Mesendoderm (in vitro differentiated cells): ENCODE results near the gene SKAP1.

Experiments
- DNase-seq: peaks from one replicate; pipeline ENCODE4 v3.0.0; 2013
- H2AK5ac ChIP-seq: 2 replicates; pipeline ENCODE4 v1.6.1; 2013; ENCODE audit warnings: low read length, inconsistent platforms
- H2BK120ac ChIP-seq: 2 replicates; pipeline ENCODE4 v1.6.1; 2013; ENCODE audit warnings: low read depth, mild to moderate bottlenecking, low read length, moderate library complexity, mixed read lengths
- H2BK15ac ChIP-seq: replicated peaks from 2 replicates; pipeline ENCODE4 v1.6.1; 2013; ENCODE audit warnings: low read depth, mild to moderate bottlenecking, moderate library complexity
- H2BK5ac ChIP-seq: 2 replicates; pipeline ENCODE4 v1.6.1; 2013; ENCODE audit warnings: low read length, inconsistent platforms
- H3K18ac ChIP-seq: 2 replicates; pipeline ENCODE4 v1.6.1; 2013; ENCODE audit warnings: mild to moderate bottlenecking, low read length, mixed read lengths
- H3K23ac ChIP-seq: one replicate; pipeline ENCODE4 v1.6.1; 2013; ENCODE audit warnings: low read length
- H3K27ac ChIP-seq: 2 replicates; pipeline ENCODE4 v1.5.1; 2013; ENCODE audit warnings: low read depth, mild to moderate bottlenecking, inconsistent platforms, low read length, moderate library complexity
- H3K27me3 ChIP-seq: 2 replicates; pipeline ENCODE4 v1.6.1; 2013; ENCODE audit warnings: low read length, control low read depth, mild to moderate bottlenecking, inconsistent platforms; ENCODE audit not compliant: insufficient read depth, poor library complexity
- H3K36me3 ChIP-seq: 2 replicates; pipeline ENCODE4 v1.6.1; 2013; ENCODE audit warnings: low read length, inconsistent platforms; ENCODE audit not compliant: control insufficient read depth, insufficient read depth
- H3K4ac ChIP-seq: one replicate; pipeline ENCODE4 v1.6.1; 2013; ENCODE audit warnings: low read depth, mild to moderate bottlenecking, low read length, moderate library complexity
- H3K4me1 ChIP-seq: 2 replicates; pipeline ENCODE4 v1.6.1; 2013; ENCODE audit warnings: low read depth, low read length, inconsistent platforms; ENCODE audit not compliant: control insufficient read depth
- H3K4me2 ChIP-seq: 2 replicates; pipeline ENCODE4 v1.6.1; 2013; ENCODE audit warnings: low read length
- H3K4me3 ChIP-seq: 2 replicates; pipeline ENCODE4 v1.5.1; 2013; ENCODE audit warnings: mild to moderate bottlenecking, low read length
- H3K56ac ChIP-seq: one replicate; pipeline ENCODE4 v1.6.1; 2013; ENCODE audit warnings: low read length
- H3K79me1 ChIP-seq: 2 replicates; pipeline ENCODE4 v1.6.1; 2013; ENCODE audit warnings: low read length, inconsistent platforms
- H3K79me2 ChIP-seq: 2 replicates; pipeline ENCODE4 v1.6.1; 2013; ENCODE audit warnings: mild to moderate bottlenecking, low read length; ENCODE audit not compliant: control insufficient read depth, insufficient read depth
- H3K9ac ChIP-seq: 2 replicates; pipeline ENCODE4 v1.6.1; 2013; ENCODE audit warnings: low read length, inconsistent platforms
- H4K5ac ChIP-seq: one replicate; pipeline ENCODE4 v1.6.1; 2013; ENCODE audit warnings: low read length
- H4K8ac ChIP-seq: one replicate; pipeline ENCODE4 v1.6.1; 2013; ENCODE audit warnings: low read depth, mild to moderate bottlenecking, control low read depth, low read length, moderate library complexity
- WGBS: extraction: QIAGEN DNeasy Blood & Tissue Kit; methylation state at CpG from one replicate; pipeline ENCODE4 v1.1.7; 2013; ENCODE audit warnings: low lambda C conversion rate, missing lambda C conversion rate; ENCODE audit not compliant: insufficient coverage; ENCODE audit errors: extremely low coverage; 5-methylcytosine and 5-hydroxymethylcytosine counted together

Gene SKAP1

DNA sequence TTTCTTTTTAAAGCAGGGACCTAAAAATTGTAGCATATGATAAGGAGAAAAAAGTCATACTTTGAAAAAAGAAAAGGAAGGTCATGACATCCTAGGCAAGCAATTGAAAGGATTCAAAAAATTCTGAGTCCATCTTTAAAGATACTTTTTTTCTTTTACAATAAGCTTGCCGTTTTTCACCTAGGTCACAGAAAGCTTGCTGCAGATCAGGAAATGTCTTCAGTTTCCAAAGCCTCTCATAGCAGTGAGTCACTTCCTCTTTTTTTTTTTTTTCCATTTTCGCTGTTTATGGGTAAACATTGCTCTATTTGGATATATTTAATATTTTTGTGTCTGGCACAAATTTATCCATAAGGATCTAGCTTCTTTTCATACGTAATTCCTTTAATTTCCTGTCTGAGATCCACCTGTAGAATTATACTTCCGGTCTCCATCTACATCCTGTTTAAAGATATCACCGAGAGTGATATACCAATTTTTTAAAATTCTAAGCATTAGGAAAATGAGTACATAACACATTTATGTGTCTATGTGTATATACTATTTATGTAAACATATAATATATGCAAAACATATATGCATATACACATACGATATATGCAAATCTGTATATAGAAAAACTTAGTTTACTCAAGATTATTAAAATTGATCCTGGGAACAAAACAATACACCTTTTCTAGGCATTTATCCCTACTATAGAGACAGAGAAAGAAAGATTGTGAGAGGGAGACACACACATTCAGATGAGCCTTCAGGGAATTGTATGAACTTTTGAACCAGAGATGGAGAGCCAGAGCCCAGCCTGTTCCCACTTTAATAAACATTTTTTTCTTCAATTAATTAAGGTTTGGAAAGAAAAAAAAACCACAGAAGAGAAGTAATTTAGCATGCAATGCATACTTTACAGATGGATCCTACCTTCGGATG, 134.4 kb downstream of the SKAP1 start:
- Histone ChIP-seq H3K18ac (no peak overlapping the region), H3K79me2 (no peaks in the 10 kb centered on the region), H3K23ac (no peak overlapping the region), H3K79me1 (no peaks in the 10 kb centered on the region), H2BK120ac (no peak overlapping the region), H3K4me2 (no peak overlapping the region), H3K9ac (no peak overlapping the region), H3K36me3 (no peaks in the 10 kb centered on the region), H4K5ac (no peak overlapping the region), H4K8ac (no peak overlapping the region), H2AK5ac (no peak overlapping the region), H3K4ac (no peak overlapping the region), H3K56ac (no peak overlapping the region), H2BK5ac (no peak overlapping the region), H2BK15ac (no peak overlapping the region), H3K27me3 (no peaks in the 10 kb centered on the region), H3K4me3 (no peak overlapping the region), H3K27ac (no peak overlapping the region), H3K4me1 (no peaks in the 10 kb centered on the region)
- no peak for DNase-seq
- WGBS: no CpG with 5 or more reads among the region's 7 CpGs

DNA sequence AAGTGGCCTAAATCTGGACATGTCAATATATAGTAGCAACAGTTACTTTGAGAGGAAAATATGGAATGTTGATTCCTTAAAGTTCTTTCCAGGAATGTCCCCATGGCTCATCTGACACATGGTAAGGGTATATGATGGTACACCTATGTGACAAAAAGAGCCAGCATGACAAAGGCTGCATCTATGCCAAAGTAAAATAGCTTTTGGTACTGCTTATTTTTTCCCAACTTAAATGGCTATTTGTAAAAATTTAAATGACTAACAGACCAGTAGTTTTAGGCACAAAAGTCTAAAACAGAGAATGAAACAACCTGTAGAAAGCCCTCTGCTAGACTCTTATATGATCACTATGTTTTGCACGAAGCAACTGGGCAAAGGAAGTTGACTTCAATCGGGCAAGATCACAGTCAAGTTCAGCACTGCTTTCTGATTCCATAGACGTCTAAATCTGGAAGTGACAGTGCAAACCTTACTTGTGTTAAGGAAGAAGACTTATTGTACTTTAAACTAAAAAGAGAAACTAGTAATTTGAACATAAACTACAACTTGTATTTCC, 135.1 kb downstream of the SKAP1 start:
- H2BK15ac ChIP-seq: no peak overlapping the region
- no peak overlapping the region for H4K8ac ChIP-seq
- no peak overlapping the region for H3K4me3 ChIP-seq
- DNase-seq: no peak
- H3K4me2 ChIP-seq: no peak overlapping the region
- H4K5ac ChIP-seq: no peak overlapping the region
- H3K56ac ChIP-seq: no peak overlapping the region
- H2BK5ac ChIP-seq: no peak overlapping the region
- no peak overlapping the region for H3K23ac ChIP-seq
- no peak overlapping the region for H3K27ac ChIP-seq
- H3K4me1 ChIP-seq: no peaks in the 10 kb centered on the region
- no peaks in the 10 kb centered on the region for H3K79me2 ChIP-seq
- no peak overlapping the region for H3K4ac ChIP-seq
- H3K36me3 ChIP-seq: no peaks in the 10 kb centered on the region
- H3K18ac ChIP-seq: no peak overlapping the region
- H2AK5ac ChIP-seq: no peak overlapping the region
- H2BK120ac ChIP-seq: no peak overlapping the region
- H3K9ac ChIP-seq: no peak overlapping the region
- WGBS: no CpG with 5 or more reads among the region's 3 CpGs
- H3K79me1 ChIP-seq: no peaks in the 10 kb centered on the region
- no peaks in the 10 kb centered on the region for H3K27me3 ChIP-seq

DNA sequence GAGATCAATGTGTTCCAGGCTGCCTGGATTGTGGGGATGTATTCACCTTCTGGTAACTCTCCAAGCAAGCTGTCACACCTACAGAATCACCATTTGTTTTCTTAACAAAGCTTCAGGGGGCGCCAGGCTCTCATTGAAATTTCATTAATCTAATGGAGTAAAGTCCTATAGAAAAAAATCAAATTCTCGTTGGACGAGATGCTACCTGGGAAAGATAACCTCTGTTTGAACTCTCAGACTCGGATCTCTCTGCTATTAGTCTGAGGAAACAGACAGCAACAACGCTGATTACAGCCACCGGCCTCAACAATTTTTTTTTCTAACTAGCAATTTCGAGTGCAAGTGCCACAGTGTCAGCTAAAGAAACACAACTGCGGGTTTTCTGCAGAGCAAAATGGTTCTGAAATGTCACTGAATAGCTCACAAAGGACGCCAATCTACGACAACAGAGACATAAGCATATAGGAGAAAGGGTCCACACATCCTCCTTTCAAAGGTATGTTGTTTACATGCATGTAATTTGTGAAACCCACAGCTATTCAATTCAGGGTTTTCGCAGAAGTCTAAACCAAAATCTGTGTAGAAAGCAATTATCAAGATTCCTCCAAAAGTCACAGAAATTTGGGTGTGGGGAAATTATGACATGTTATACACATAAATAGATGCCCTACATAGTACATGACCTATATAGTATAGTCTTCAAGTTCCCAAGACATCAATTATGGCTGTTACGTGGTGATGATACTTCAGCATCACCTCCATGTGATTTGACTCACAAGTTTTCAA, 135.8 kb downstream of the SKAP1 start:
- H2BK15ac ChIP-seq: no peak overlapping the region
- H3K27me3 ChIP-seq: no peaks in the 10 kb centered on the region
- no peak overlapping the region for H3K27ac ChIP-seq
- H3K79me2 ChIP-seq: no peaks in the 10 kb centered on the region
- H2BK120ac ChIP-seq: no peak overlapping the region
- DNase-seq: peak; percentile 22
- H3K18ac ChIP-seq: no peak overlapping the region
- no peaks in the 10 kb centered on the region for H3K79me1 ChIP-seq
- no peak overlapping the region for H4K5ac ChIP-seq
- no peak overlapping the region for H2BK5ac ChIP-seq
- H3K4me2 ChIP-seq: no peak overlapping the region
- no peak overlapping the region for H3K4ac ChIP-seq
- no peak overlapping the region for H4K8ac ChIP-seq
- no peaks in the 10 kb centered on the region for H3K36me3 ChIP-seq
- H3K4me3 ChIP-seq: no peak overlapping the region
- no peak overlapping the region for H3K9ac ChIP-seq
- H3K56ac ChIP-seq: no peak overlapping the region
- no CpG with 5 or more reads among the region's 12 CpGs for WGBS
- H3K23ac ChIP-seq: no peak overlapping the region
- H3K4me1 ChIP-seq: no peaks in the 10 kb centered on the region
- H2AK5ac ChIP-seq: no peak overlapping the region

DNA sequence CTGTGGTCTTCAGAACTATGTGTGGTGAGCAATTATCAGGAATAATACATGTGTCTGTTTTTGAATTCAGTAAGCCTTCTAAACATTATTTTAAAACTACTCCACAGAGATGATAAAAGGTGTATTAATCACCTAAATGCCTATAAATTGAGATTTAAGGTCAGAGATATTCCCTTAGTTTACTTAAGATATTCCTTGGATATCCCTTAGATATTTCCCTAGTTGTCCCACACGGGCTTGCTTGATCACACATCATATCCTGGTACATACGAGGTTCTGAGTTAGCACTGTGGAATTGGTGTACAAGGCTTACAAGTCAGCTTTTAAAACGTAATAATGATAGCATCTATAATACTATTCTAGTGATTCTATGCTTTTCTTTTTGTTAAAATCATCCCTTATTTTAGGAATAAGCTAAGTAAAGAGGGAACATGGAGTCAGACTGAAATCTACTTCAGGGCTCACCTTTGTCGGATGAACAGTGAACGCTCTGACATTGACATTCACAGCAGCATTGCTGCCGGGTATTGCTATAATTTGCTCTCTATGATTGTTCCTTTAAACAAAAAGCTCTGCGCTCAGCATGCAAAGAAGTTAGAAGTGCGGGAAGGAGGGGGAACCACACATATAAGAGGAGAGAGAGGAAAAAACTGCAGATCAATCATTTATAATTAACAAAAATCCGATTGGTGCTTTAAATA, 136.5 kb downstream of the SKAP1 start:
- no peaks in the 10 kb centered on the region for H3K36me3 ChIP-seq
- H3K18ac ChIP-seq: no peak overlapping the region
- no peak overlapping the region for H2BK120ac ChIP-seq
- no peak overlapping the region for H3K4me2 ChIP-seq
- no peak overlapping the region for H2BK15ac ChIP-seq
- H2BK5ac ChIP-seq: no peak overlapping the region
- H3K23ac ChIP-seq: no peak overlapping the region
- H2AK5ac ChIP-seq: no peak overlapping the region
- H3K4me1 ChIP-seq: no peaks in the 10 kb centered on the region
- no peak overlapping the region for H4K5ac ChIP-seq
- H4K8ac ChIP-seq: no peak overlapping the region
- H3K4me3 ChIP-seq: no peak overlapping the region
- H3K56ac ChIP-seq: no peak overlapping the region
- H3K79me1 ChIP-seq: no peaks in the 10 kb centered on the region
- H3K27me3 ChIP-seq: no peaks in the 10 kb centered on the region
- H3K4ac ChIP-seq: no peak overlapping the region
- H3K9ac ChIP-seq: no peak overlapping the region
- no CpG with 5 or more reads among the region's 9 CpGs for WGBS
- no peak overlapping the region for H3K27ac ChIP-seq
- DNase-seq: no peak
- H3K79me2 ChIP-seq: no peaks in the 10 kb centered on the region

DNA sequence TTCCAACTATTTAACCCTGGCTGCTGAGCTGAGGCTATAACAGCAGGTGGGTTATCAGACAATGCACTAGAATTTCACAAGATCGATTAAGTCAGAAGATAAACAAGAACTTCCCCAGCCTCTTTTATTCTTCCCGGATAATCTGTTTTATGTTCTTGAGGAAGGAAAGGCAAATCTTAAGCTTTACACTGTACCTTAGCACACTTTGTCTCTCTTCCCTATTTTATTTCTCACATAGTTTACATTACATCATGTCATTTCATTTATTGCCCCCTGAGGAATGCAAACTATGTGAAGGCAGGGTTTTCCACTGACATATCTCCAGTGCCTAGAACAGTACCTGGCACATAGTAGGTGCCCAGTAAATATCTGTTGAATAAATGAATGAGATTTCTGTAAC, 139.6 kb downstream of the SKAP1 start:
- Histone ChIP-seq H2BK15ac (no peak overlapping the region), H3K56ac (no peak overlapping the region), H3K18ac (no peak overlapping the region), H3K79me1 (no peaks in the 10 kb centered on the region), H3K36me3 (no peaks in the 10 kb centered on the region), H4K5ac (no peak overlapping the region), H3K4ac (no peak overlapping the region), H3K27me3 (no peaks in the 10 kb centered on the region), H4K8ac (no peak overlapping the region), H2BK5ac (no peak overlapping the region), H3K79me2 (no peaks in the 10 kb centered on the region), H3K9ac (no peak overlapping the region), H3K27ac (no peak overlapping the region), H3K4me1 (no peaks in the 10 kb centered on the region), H2AK5ac (no peak overlapping the region), H3K4me3 (no peak overlapping the region), H3K4me2 (no peak overlapping the region), H3K23ac (no peak overlapping the region), H2BK120ac (no peak overlapping the region)
- DNase-seq: peak; percentile 78
- no CpG with 5 or more reads among the region's 2 CpGs for WGBS
